ENCODE measurements around the gene IRS1.

IRS1 gene

DNA sequence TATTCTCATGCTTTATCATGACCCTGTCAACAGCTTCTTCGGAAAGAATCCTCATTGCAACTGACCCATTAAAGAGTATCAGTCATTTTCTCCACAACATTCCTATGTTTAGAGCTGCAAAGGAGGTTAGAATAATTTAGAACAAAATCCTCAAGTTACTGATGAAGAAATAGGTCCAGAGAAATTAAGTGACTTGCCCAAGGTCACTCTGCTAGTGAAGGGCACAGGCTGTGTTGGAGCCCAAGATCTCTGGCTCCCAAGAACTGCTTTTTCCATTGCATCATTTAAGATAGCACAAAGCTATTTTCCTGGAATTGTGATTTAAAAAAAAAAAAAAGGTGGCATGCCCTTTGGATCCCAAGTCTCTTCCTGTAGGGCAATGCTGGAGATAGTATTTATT is 9.6 kb downstream of the IRS1 start:
- no peak for DNase-seq (ENCODE audit: low read depth in 2 of 2)

DNA sequence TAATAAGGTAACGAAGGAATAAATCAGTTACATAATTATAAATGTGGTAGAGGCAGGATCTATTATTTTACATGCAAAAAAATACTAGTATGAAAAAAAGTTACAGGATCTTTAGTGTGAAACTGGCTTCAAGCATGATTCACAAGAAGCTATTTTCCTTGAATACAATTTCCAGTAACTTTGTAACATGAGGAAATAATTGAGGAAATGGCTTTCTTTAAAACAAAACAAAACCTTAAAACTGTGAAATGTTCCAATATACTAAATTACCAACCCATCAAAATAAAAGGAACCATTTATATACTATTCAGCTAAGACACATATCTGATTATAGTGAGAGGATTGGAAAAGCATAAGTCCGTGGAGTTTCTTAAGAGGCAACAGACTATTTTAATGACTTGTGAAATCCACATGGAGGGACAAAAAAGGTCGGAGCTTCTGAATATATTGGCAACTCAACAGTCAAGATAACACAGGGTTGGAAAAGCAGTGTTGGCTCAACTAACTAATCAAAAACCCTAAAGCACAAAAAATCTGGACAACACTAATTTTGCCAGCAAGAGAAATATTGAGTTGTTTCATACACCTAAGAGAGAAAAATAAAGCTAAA is 10.6 kb downstream of the IRS1 start:
- DNase-seq (ENCODE audit: low read depth in 2 of 2): no peak

DNA sequence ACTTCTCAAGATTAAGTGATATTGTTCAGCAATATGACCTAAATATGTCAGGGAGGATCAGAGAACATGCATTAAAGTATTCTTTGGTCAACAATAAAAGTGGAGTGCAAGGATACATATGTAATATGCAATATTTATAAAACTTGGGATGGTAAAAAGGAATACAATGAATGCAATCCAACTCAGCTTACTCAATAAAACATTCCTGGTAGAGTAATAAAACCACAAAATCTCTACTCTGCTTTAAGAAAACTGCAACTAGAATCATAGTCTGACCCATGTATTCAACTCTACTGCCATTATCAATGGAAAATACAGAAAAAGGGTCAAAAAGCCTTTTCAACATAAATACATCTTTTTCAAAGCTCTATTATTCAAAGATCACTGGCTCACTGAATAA is 11.6 kb downstream of the IRS1 start:
- no peak for DNase-seq (ENCODE audit: low read depth in 2 of 2)

DNA sequence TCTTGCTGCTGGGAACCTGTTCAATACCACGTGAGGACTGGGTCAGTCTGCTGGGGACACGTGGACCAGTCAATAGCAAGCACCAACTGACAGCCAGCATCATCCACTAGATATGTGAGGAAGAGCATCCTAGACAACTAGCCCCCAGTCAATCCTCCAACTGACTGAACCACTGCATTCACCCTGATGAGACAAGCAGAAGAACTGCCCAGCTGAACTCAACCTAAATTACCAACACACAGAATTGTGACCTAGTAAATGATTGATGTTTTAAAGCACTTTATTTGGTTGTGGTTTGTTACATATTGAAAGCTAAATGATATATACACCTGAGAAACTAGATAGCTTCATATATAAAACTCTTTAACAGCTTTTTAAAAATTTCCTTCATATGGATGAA is 15.7 kb downstream of the IRS1 start:
- no peak for DNase-seq (ENCODE audit: low read depth in 2 of 2)

DNA sequence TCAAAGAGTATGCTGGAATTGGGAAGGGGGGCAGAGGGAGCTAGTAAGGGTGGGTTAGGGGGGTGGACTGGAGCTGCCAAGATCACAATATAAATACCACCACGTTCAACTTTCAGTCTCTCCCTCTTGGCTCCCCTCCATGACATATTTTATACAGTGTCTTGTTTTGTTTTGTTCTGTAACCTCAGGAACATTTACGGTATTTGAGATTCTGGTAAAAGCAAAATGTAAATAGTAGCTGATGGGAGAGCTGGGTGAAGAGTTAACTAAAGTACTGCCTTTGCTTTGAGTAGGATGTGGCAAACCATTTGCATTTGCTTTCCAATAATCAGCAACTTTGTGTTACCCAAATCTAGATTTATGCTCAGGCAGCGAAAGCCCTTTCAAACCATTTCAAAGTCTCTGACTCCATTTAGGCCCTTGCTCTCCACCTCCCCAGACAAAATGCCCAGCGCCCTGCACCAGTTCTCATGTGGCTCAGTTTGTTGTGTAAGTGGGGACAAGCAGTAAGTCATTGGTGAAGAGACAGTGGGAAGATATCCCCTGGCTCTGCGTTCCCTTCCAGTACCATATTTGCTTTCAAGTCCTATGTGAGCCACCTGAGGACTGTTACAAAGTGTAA is 17.4 kb downstream of the IRS1 start:
- DNase-seq (ENCODE audit: low read depth in 2 of 2): no peak

DNA sequence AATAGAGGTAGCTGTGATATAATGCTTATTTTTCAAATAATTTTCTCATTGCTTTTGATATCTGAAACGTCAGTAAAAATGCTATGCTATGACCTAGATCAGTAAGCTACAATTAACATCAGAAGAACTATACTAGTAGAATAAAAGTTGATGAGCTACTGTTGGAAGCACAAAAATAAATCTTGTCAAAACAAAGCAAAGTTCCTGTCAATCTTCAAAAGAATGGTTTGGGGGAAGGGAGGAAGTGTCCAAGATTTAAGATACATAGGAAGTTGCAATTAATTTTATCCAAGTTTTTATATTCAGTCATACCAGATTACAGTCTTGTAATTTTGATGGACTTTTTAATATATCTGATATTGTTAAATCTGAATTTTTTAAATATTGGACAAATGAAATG is 19.2 kb downstream of the IRS1 start:
- no peak for DNase-seq (ENCODE audit: low read depth in 2 of 2)

DNA sequence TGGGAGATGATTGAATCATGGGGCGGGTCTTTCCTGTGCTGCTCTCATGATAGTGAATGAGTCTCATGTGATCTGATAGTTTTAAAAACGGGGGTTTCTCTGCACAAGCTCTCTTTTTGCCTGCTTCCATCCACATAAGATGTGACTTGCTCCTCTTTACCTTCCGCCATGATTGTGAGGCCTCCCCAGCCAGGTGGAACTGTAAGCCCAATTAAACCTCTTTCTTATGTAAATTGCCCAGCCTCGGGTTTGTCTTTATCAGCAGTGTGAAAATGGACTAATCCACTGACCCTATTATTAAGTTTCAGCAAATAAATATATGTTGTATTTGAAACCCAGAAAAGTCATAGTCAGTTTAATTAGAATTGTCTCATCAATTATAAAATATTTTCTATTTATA is 22.0 kb downstream of the IRS1 start:
- no peak for DNase-seq (ENCODE audit: low read depth in 2 of 2)

DNA sequence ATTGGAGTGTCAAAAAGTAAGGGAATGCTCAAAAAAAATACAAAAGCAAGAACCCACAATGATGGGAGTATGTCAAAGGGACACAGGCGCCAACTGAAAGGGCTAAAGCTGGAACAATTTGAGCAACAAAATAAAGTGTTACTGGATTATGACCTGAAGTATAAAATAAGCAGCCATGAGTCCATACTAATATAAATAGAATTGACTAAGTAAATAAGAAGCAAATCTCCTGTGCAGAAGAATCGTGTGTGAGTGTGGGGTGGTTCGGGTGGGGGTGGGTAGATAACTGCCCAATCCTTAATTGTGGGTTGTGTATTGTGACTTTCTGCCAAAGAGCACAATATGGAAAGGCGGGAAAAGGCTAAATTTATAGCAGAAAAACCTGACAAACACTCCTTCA is 23.5 kb downstream of the IRS1 start:
- no peak for DNase-seq (ENCODE audit: low read depth in 2 of 2)

DNA sequence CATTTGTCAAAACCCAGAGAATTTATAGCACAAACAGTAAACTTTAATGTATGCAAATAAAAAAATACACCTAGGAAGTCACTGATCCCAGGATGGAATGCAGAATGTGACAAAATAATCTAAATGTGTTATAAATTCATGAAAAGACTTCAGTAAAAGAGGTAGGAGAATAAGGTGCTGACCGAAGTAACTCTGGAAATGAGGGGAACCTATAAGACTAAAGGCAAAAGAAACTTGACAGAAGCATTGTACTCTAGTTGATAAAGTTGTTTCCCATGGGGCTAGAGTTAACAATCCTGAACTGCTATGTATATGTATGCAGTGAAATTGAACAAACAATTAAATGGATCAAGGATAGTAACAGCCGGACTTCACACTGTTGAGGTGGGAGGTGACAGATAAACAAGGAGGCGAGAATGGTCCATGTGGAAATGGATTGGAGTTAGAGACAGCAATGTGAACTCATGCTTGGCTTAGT is 24.5 kb downstream of the IRS1 start:
- no peak for DNase-seq (ENCODE audit: low read depth in 2 of 2)

DNA sequence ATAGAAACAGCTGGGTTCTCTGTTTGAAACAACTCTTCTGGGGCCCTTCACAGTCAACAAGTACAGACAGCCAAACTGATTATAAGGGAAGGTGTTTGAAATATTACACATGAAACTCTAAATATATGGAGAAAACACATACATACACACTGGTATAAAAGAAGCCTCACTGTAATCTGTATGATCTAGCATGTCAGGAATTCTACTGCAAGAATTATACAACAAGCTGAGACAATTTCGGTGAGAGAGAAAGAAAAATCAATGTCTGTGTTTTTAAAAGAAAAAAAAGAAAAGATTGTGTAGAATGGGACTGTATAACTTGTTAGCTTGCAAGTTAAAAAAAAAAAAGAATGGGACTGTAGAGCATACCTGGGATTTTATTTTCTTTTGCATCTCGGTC is 26.3 kb downstream of the IRS1 start:
- no peak for DNase-seq (ENCODE audit: low read depth in 2 of 2)

DNA sequence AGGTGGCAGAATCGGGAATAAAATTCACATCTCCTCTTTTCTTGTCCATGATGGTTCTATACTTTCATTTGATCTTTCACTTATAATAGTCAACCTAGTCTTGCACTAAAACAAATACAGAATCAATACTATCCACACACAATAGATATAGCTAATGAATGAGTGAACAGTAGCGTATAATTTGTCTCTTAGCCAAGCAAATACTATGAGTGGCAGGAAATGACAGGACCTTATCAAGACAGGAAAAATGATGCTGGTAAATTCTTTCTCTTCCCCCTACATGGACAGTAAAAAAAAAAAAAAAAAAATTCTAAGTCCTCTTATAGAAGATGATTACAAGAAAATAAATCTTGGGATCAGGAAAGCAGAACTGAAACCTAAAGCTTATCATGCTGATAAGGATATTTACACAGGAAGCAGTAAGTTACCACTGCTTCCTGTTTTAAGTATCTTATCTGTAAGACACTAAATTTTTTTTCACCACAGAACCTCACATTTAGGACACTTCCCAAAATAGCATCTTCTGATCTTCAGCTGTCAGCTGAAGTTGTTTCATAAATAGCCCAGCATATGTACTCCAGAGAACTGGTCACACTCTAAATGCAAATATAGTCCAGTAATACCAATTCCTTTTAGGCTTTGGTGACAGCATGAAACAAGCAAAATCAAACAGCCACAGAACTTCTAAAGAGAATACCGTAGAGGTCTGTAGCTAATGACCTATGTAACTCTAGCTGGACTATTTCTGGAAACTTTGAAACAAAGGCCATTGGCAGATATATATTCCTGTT is 27.0 kb downstream of the IRS1 start:
- no peak for DNase-seq (ENCODE audit: low read depth in 2 of 2)

DNA sequence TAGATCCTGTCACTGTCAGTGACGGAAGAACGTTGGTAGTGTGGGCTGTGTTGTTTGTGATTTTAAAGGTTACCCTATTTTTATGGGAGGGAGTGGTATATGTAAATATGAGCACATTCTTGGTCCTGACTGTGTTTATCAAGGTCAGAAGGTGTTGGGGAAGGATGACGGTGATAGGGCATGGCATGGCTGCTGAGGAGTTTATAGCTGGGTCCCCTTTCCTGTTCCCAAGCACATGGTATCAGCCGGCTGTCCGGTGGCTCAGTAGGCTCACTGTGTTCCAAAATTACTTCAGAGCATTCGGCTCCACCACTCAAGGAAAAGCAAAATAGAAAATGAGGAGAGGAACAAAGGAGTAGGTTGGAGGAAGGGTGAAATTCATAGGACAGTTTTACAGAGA is 28.6 kb downstream of the IRS1 start:
- DNase-seq (ENCODE audit: low read depth in 2 of 2): no peak

DNA sequence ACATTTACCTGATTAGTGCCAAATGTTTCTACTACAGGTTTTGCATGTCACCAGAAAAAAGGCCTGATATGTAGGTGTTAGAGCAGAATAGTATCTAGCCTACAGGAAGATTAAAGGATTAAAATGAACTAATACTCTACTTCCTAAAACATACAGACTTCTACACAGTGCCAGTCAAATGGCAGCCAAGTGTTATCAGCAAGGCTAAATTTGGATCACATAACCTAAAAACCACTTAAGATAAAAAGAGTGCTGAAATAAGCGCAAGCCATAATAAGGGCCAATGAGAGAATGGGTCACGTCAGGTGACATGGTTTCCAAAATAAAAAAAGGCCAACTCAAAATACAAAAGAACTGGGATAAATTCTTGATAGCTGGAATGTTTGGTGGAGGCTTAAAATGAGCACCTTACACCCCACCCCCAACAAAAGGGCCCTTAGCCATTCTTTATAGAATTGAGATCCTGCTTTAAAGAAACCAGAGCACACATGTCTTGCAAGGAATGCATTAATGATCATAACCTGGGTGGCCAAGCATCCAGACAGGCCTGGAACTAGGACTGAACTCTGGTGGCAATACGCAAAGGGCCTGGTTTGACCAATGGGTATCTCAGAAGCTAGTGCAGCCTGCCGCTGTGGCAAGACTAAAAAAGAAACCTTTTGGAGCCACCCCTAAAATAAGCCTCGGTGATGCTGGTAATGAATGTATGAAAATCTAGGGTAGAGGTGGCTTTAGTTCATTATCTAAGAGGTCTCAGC is 32.4 kb downstream of the IRS1 start:
- DNase-seq (ENCODE audit: low read depth in 2 of 2): no peak

DNA sequence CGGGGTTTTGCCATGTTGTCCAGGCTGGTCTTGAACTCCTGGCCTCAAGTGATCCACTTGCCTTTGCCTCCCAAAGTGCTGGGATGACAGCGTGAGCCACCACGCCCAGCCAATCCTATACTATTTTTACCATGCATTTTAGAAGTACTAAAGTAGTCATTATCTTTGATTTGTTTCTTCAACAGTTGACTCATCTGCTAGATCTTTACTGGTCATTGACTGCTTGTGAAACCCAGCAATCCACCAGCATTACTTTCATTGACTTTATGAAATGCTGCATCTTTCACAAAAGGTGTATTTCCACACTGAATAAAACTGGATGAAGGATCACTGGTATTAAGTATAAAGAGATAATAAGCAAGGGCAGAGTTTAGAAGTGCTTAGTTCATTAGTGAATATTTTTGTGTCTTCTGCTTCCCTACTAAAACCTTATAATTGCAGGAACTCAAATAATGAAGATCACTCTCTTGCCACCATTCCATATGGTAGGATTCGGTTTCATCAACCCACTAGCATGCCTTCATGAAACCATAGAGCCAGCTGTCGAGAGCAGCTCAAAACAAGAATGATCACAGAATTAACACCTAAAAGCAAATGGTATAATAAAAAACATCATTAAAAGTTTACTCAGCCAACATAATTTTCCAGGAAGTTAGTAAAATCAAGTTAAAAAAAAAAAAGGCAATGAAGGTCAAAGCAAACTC is 33.1 kb downstream of the IRS1 start:
- no peak for DNase-seq (ENCODE audit: low read depth in 2 of 2)

DNA sequence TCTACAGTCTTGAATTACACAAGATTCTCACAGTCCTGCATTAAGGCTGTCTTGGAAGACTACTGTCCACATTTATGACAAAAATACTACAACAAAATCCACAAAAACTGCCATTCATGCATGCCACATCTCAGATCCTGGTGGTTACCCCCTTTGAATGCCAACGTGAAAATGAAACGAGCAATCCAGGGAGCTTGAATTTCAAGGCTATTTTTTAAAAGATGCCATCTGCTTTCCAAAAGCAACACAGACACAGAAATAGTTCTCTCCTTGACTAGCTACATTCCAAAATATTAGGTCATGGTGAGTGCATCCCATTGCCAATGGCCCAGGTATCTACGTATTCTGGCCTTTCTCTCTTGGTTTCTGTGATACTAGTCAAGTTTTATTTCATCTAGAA is 36.3 kb downstream of the IRS1 start:
- DNase-seq (ENCODE audit: low read depth in 2 of 2): no peak

DNA sequence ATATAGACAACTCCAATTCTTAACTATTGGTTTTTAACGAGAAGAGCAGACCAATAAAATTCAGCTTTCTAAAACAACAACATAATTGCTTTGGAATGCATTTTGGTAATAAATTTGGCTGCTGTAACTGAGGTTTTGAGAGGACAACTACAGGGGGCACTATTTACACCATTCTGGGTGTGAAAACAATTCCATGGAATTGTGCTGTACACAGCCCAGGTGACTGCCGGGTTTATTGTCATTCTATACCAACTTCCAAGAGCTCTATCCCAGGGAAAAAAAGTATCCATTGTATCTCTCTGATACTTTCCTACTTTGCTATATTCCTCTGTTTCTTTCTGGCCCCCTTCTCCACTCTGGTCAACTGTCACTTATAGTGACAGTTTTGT is 38.4 kb downstream of the IRS1 start:
- no peak for DNase-seq (ENCODE audit: low read depth in 2 of 2)

DNA sequence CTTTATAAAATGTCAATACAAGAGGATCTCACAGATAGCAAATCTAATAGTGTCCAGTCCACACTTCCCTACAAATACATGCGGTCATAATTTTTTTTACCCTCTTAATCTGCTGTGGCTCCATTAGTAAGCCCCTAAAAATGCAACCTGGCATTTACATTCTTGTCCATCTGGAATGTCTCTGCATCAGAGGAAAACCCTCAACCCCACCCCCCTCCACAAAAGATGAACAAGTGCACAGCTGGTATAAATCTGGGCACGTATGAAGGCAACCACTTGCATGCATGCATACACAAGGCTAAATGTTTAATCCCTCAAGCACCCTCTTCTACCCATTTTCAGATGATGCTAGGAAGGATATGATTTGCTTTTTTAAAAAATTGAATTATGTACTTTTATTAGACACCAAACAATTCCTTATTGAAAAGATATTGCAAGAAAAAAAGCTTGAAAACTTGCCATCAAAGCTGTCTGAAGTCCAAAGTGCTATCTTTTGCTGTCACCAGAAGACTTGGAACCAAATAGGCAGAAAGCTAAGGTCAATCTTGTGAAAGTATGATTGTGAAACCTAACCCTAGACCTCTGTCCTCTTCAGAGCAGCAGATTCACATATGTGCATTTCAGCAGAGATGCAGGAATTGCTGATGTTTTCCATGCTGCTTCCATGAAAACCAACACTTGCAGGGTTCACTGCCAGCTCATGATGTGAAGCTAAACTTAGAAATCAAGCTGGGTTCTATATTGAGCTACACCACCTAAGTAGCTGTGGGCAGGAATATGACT is 39.0 kb downstream of the IRS1 start:
- no peak for DNase-seq (ENCODE audit: low read depth in 2 of 2)

DNA sequence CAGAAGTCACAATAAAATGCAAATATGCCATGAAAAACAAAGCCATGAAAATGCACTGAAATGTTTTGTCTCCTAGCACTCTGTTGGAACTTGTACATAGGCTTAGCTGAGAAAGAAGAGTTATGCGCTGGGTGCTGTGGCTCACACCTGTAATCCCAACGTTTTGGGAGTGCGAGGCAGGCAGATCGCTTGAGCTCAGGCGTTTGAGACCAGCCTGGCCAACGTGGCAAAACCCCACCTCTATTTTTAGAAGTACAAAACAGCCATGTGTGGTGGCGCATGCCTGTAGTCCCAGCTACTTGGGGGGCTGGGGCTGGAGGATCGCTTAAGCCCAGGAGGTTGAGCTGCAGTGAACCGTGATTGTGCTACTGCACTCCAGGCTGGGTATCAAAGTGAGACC is 39.9 kb downstream of the IRS1 start:
- DNase-seq (ENCODE audit: low read depth in 2 of 2): no peak

DNA sequence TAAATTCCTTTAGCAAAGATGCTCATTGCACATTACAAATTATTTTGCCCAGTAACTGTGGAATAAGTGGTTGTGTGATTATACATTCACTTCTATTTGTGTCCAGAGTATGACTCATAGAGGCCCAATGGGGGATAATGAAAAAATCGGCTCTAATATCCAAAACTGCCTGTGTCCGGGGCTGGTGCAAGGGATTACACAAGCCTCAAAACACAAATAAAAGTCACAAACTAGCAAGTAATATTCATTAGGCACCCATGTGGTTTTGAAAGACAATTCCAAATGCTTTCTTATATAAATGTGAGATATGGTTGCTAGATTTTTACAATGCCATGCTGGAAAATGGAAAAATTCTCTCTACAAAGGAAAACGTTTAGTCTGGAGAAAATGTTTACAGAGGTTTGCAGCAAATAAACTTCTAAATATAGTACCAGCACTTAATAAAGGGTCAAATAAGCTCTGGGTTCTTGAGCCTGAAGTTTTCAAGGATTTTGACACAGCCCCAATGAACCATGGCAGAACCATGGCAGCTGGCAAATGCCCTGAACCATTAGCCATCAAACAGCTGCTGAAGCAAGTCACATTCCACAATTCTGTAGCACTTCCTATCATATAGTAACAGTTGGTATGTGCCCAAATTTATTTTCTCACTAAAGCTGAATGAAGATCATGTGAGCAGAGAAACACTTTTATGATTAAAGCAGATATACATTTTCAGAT is 40.5 kb downstream of the IRS1 start:
- DNase-seq (ENCODE audit: low read depth in 2 of 2): no peak

DNA sequence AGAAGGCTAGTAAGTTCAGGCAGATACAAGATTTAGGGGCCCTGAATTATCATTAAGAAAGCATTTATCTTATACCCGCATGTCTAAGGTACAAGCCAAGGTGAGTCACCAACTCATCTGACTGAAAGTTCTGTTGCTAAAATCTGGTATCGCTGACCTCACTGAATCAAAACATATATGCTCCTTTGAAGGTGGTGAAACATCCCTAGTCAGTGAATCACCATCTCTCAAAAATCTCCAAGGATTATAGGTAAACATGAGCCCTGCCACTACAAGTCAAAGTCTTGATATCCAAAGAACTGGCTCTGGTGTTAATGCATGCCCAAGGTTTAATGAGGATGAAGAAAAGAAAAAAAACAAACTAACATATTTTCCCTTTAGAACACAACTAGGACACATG is 43.5 kb downstream of the IRS1 start:
- DNase-seq (ENCODE audit: low read depth in 2 of 2): no peak
